Putamen (tissue), 1 donor: ENCODE results near the gene KLHL41.
"Not testable (repeated sequence)": the region's sequence is repeated elsewhere in the genome, so short reads cannot be mapped to it uniquely, and the experiment has no call there.

Experiments used
- DNase-seq: peaks from one replicate; pipeline ENCODE4 v3.0.0-alpha.2; 2016; ENCODE audit warnings: low spot score

Gene KLHL41

DNA sequence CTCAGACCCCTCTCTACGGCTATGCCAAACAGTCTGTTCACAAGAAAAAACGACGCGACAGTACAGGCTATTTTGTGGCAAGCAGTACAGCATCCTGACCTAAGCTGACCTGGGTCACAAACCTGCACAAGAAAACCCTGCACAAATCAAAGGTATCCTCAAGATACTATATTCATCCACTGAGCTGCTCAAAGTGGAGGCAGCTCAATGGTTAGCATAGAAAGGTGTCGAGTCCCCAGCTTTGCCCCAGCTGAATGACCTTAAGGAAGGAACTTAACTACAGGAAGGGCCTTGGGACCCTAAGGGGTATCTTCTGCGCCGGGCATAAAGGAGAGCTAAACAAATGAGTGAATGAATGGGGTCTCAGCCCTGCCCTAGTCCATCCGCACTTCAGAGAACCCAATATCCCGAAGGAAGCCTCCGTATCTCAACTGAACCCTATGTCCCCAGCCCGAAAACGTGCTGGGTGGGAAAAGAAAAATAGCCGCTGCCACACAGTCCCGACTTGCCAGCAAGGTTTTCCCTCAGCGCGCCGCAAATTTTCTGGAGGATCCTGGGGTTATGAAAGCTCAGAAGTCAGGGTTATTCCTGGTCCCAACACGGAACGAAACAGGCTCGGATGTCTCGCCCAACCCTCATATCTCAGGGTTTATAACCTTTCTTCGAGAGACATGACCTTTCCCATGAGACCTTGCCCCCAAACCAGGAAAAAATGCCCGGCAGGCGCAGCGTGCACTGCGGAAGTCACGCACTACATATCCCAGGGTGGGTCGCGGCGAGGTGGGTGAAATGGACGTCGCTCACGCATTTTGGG lies 63.9 kb downstream of the KLHL41 start, which contains the start of gene FASTKD1:
Gene FASTKD1, minus strand, starts transcription at position 706 of the 814 bp plus-strand sequence. CDS start 1,836 bp downstream, outside the sequence.
- peak; percentile 94 for DNase-seq

- no peak for DNase-seq
Measured at GRCh38 chr2:169573974-169574299, 64.4 kb downstream of the KLHL41 start.

- DNase-seq, result not testable (repeated sequence)
Measured at GRCh38 chr2:169574539-169574938, 65.0 kb downstream of the KLHL41 start.

DNA sequence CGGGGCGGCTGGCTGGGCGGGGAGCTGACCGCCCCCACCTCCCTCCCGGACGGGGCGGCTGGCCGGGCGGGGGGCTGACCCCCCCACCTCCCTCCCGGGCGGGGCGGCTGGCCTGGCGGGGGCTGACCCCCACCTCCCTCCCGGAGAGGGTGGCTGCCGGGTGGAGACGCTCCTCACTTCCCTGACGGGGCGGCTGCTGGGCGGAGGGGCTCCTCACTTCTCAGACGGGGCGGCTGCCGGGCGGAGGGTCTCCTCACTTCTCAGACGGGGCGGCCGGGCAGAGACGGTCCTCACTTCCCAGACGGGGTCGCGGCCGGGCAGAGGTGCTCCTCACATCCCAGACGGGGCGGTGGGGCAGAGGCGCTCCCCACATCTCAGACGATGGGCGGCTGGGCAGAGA lies 65.8 kb downstream of the KLHL41 start:
- not testable (repeated sequence) for DNase-seq
